Measurements from ENCODE around the gene PSMF1. TPM values are rescaled to one million over a fixed set of nuclear protein-coding genes. Genes with fewer than 3 reads are reported as not detected.

PSMF1 gene
- total RNA-seq, 1 donor from 2014 or later, result 34.0 TPM

DNA sequence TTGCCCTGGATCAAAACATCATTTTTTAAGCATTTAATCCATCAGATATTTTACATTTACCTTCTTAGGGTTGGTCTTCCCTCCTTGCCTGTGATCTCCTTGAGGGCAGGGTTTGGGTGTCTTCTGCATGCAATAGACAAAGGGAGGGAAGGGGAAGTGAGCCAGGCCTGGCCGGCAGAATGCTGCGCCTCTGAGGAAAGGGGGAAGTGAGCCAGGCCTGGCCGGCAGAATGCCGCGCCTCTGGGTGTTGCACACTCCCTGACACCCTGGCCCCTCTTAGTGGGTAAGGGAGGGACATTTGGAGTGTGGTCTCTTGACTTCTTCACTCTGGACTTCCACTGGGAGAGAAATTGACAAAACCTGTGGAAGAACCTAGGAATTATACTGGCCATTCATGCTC, 12.4 kb downstream of the PSMF1 start:
- no peak overlapping the region for H3K4me2 ChIP-seq
- H3K9ac ChIP-seq, result no peak overlapping the region
- no peaks in the 10 kb centered on the region for H3K9me3 ChIP-seq (ENCODE audit: low read depth)
- peaks cover 10% of the 10 kb centered on the region for H3K79me2 ChIP-seq (ENCODE audit: low read depth)
- TF ChIP-seq, protein P1, sequence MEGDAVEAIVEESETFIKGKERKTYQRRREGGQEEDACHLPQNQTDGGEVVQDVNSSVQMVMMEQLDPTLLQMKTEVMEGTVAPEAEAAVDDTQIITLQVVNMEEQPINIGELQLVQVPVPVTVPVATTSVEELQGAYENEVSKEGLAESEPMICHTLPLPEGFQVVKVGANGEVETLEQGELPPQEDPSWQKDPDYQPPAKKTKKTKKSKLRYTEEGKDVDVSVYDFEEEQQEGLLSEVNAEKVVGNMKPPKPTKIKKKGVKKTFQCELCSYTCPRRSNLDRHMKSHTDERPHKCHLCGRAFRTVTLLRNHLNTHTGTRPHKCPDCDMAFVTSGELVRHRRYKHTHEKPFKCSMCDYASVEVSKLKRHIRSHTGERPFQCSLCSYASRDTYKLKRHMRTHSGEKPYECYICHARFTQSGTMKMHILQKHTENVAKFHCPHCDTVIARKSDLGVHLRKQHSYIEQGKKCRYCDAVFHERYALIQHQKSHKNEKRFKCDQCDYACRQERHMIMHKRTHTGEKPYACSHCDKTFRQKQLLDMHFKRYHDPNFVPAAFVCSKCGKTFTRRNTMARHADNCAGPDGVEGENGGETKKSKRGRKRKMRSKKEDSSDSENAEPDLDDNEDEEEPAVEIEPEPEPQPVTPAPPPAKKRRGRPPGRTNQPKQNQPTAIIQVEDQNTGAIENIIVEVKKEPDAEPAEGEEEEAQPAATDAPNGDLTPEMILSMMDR (IDR thresholded peaks at IDR 0.05), result no peak
- no peak for TF ChIP-seq EZH2 (IDR thresholded peaks at IDR 0.05)
- TF ChIP-seq EZH2phosphoT487 (IDR thresholded peaks at IDR 0.05), result no peak
- peaks cover 5% of the 10 kb centered on the region for H3K9me3 Mint-ChIP-seq
- H4K20me1 ChIP-seq (ENCODE audit: low read depth), result no peaks in the 10 kb centered on the region
- H3K36me3 ChIP-seq, result peaks cover 16% of the 10 kb centered on the region
- H3K4me1 ChIP-seq, result no peaks in the 10 kb centered on the region
- no peak for DNase-seq (ENCODE audit: low spot score)
- peaks cover 54% of the 10 kb centered on the region for H3K36me3 Mint-ChIP-seq
- peaks cover 14% of the 10 kb centered on the region for H3K4me1 Mint-ChIP-seq
- no peak overlapping the region for H2AFZ ChIP-seq (replicated peaks)
- no peak overlapping the region for H3K4me3 ChIP-seq
- H3K27me3 Mint-ChIP-seq (ENCODE audit: insufficient read depth, low read depth), result no peaks in the 10 kb centered on the region
- H3F3A ChIP-seq (ENCODE audit: low read depth), result no peaks in the 10 kb centered on the region
- no peak overlapping the region for H3K4me3 Mint-ChIP-seq
- no peak overlapping the region for H3K27ac ChIP-seq
- no peaks in the 10 kb centered on the region for H3K27me3 ChIP-seq
- H3K27ac Mint-ChIP-seq, result peak overlapping the region; percentile 52

DNA sequence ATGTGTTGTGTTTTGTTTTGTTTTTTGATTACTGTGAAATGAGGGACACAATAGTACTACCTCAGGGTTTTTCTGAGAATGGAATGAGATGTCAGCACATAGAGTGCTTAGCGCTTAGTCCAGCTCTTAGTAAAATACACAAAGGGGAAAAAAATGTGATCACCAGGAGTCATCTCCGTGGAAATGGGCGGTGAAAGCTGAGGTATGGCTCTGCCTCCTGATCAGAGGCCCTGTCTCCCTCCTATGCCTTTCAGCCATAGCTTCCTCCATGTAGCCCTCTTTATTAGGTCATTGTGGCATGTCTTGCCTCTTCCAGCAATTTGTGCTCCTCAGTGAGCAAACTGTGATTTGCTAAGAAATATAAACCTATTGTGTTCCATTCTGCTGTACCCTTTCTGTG, 13.0 kb downstream of the PSMF1 start:
- Histone ChIP-seq H3K27me3 (no peaks in the 10 kb centered on the region), H3K79me2 (ENCODE audit: low read depth) (peaks cover 10% of the 10 kb centered on the region), H3K27ac (no peak overlapping the region), H3F3A (ENCODE audit: low read depth) (no peaks in the 10 kb centered on the region), H2AFZ (replicated peaks) (no peak overlapping the region), H3K4me1 (no peaks in the 10 kb centered on the region), H3K4me2 (no peak overlapping the region), H3K9ac (no peak overlapping the region), H3K36me3 (peaks cover 16% of the 10 kb centered on the region), H3K4me3 (no peak overlapping the region), H4K20me1 (ENCODE audit: low read depth) (no peaks in the 10 kb centered on the region), H3K9me3 (ENCODE audit: low read depth) (no peaks in the 10 kb centered on the region)
- Mint-ChIP-seq H3K27me3 (ENCODE audit: insufficient read depth, low read depth) (no peaks in the 10 kb centered on the region), H3K9me3 (peaks cover 5% of the 10 kb centered on the region), H3K4me3 (no peak overlapping the region), H3K27ac (peak overlapping the region; percentile 84), H3K36me3 (peaks cover 52% of the 10 kb centered on the region), H3K4me1 (peaks cover 14% of the 10 kb centered on the region)
- DNase-seq (ENCODE audit: low spot score), result no peak
- TF ChIP-seq, protein P1 (IDR thresholded peaks at IDR 0.05), result no peak
- TF ChIP-seq EZH2phosphoT487 (IDR thresholded peaks at IDR 0.05) (no peak), EZH2 (IDR thresholded peaks at IDR 0.05) (no peak)

DNA sequence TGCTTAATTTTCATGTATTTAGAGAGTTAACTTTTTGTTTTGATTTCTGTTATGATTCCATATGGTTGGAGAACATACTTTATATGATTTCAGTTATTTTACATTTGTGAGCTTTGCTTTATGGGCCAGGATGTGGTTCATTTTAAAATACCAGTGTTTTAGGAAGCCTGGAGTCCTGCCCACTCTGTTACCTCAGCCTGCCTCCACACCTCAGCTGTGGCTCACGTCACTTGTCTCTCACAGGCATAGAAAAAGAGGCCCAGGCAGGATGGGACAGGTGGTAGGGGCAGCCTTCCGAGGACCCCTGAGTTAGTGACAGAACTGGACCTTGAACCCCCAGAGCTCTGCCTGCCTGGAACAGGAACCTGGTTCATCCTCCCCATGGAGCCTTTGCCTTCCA, 16.0 kb downstream of the PSMF1 start:
- H3K9me3 Mint-ChIP-seq, result peaks cover 5% of the 10 kb centered on the region
- TF ChIP-seq EZH2phosphoT487 (IDR thresholded peaks at IDR 0.05) (no peak), EZH2 (IDR thresholded peaks at IDR 0.05) (no peak)
- TF ChIP-seq, protein P1 (IDR thresholded peaks at IDR 0.05), result no peak
- H3K27me3 ChIP-seq, result no peaks in the 10 kb centered on the region
- no peaks in the 10 kb centered on the region for H4K20me1 ChIP-seq (ENCODE audit: low read depth)
- H3K4me1 ChIP-seq, result no peaks in the 10 kb centered on the region
- H3K27ac ChIP-seq, result no peak overlapping the region
- H3K27ac Mint-ChIP-seq, result no peak overlapping the region
- H3K4me3 Mint-ChIP-seq, result no peak overlapping the region
- DNase-seq (ENCODE audit: low spot score), result no peak
- peaks cover 10% of the 10 kb centered on the region for H3K79me2 ChIP-seq (ENCODE audit: low read depth)
- peaks cover 42% of the 10 kb centered on the region for H3K36me3 Mint-ChIP-seq
- H3K4me1 Mint-ChIP-seq, result peaks cover 14% of the 10 kb centered on the region
- H3K4me3 ChIP-seq, result no peak overlapping the region
- H3F3A ChIP-seq (ENCODE audit: low read depth), result no peaks in the 10 kb centered on the region
- H3K36me3 ChIP-seq, result peaks cover 16% of the 10 kb centered on the region
- no peaks in the 10 kb centered on the region for H3K9me3 ChIP-seq (ENCODE audit: low read depth)
- H2AFZ ChIP-seq (replicated peaks), result no peak overlapping the region
- H3K9ac ChIP-seq, result no peak overlapping the region
- H3K27me3 Mint-ChIP-seq (ENCODE audit: insufficient read depth, low read depth), result peaks cover 2% of the 10 kb centered on the region
- no peak overlapping the region for H3K4me2 ChIP-seq
